ENCODE measurements around the gene TP53BP2.
A peak's percentile ranks its signal among the peaks of the same experiment; 100 is the strongest.

Gene TP53BP2

DNA sequence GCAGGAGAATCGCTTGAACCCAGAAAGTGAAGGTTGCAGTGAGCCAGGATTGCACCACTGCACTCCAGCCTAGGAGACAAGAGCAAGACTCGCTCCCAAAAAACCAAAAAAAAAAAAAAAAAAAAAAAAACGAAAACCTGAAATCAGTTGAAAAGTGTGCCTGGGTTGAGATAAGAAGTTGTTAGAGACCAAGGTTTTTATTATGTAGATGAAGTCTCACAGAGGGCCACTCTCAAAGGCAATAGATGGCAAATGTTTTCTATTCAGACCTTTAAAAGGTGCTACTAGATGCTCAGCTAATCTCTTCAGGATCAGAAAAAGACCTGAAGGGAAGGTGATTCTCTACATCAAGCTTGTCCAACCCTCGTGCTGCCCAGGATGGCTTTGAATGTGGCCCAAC lies 115.8 kb downstream of the TP53BP2 start:
- DNase-seq = no peak
- peaks cover 0 to 15% (median 0%) of the 10 kb centered on the region in 3 donors for H3K36me3 ChIP-seq
- peak overlapping the region; percentile 66 to 75 for H3K27ac ChIP-seq
- H3K9me3 ChIP-seq = no peaks in the 10 kb centered on the region
- H3K4me3 ChIP-seq = no peak overlapping the region
- intact Hi-C loops (cut with DNase I; ENCODE audit: low total_unique reads) = no loop called here
- peaks cover 8 to 82% (median 65%) of the 10 kb centered on the region in 4 donors for H3K4me1 ChIP-seq
- TF ChIP-seq, protein P1, sequence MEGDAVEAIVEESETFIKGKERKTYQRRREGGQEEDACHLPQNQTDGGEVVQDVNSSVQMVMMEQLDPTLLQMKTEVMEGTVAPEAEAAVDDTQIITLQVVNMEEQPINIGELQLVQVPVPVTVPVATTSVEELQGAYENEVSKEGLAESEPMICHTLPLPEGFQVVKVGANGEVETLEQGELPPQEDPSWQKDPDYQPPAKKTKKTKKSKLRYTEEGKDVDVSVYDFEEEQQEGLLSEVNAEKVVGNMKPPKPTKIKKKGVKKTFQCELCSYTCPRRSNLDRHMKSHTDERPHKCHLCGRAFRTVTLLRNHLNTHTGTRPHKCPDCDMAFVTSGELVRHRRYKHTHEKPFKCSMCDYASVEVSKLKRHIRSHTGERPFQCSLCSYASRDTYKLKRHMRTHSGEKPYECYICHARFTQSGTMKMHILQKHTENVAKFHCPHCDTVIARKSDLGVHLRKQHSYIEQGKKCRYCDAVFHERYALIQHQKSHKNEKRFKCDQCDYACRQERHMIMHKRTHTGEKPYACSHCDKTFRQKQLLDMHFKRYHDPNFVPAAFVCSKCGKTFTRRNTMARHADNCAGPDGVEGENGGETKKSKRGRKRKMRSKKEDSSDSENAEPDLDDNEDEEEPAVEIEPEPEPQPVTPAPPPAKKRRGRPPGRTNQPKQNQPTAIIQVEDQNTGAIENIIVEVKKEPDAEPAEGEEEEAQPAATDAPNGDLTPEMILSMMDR (IDR thresholded peaks at IDR 0.05) = no peak
- H3K27me3 ChIP-seq = no peaks in the 10 kb centered on the region
